ENCODE measurements around the gene C16orf92.
A peak's percentile ranks its signal among the peaks of the same experiment; 100 is the strongest.
"Not testable (repeated sequence)": the region's sequence is repeated elsewhere in the genome, so short reads cannot be mapped to it uniquely, and the experiment has no call there.

The C16orf92 gene

GRCh38 chr16:30005341-30006094, 17.5 kb upstream of the C16orf92 start:
- no peak for DNase-seq

- DNase-seq = no peak
Observed at GRCh38 chr16:30006095-30006473, 16.9 kb upstream of the C16orf92 start.

GRCh38 chr16:30006659-30007377, 16.2 kb upstream of the C16orf92 start:
- no peak for DNase-seq

- DNase-seq = no peak
Observed at GRCh38 chr16:30007378-30007895, 15.6 kb upstream of the C16orf92 start.

- DNase-seq = no peak
Observed at GRCh38 chr16:30009085-30009862, 13.7 kb upstream of the C16orf92 start.

- DNase-seq = no peak
Observed at GRCh38 chr16:30009990-30010843, 12.8 kb upstream of the C16orf92 start.

- DNase-seq = peak; percentile 45
Observed at GRCh38 chr16:30010844-30011713, 11.9 kb upstream of the C16orf92 start, which contains the start of gene DOC2A. DOC2A (minus strand) TSS chr16:30011027; CDS start chr16:30010222, 805 bp downstream.

- no peak for DNase-seq
Observed at GRCh38 chr16:30011714-30012504, 11.1 kb upstream of the C16orf92 start.

- DNase-seq = not testable (repeated sequence)
Observed at GRCh38 chr16:30012598-30012997, 10.4 kb upstream of the C16orf92 start.

GRCh38 chr16:30015450-30015849, 7.5 kb upstream of the C16orf92 start:
- DNase-seq = not testable (repeated sequence)

- DNase-seq = no peak
Observed at GRCh38 chr16:30016555-30017276, 6.3 kb upstream of the C16orf92 start.

GRCh38 chr16:30017277-30017656, 5.7 kb upstream of the C16orf92 start:
- no peak for DNase-seq

- not testable (repeated sequence) for DNase-seq
Observed at GRCh38 chr16:30017937-30018336, 5.1 kb upstream of the C16orf92 start.

GRCh38 chr16:30018731-30019158, 4.3 kb upstream of the C16orf92 start:
- DNase-seq = no peak

GRCh38 chr16:30023586-30023985, 588 bp downstream of the C16orf92 start:
- DNase-seq = no peak

GRCh38 chr16:30024451-30024850, 1.5 kb downstream of the C16orf92 start:
- no peak for DNase-seq

GRCh38 chr16:30025156-30025555, 2.2 kb downstream of the C16orf92 start:
- no peak for DNase-seq

- DNase-seq = no peak
Observed at GRCh38 chr16:30025574-30025973, 2.6 kb downstream of the C16orf92 start.

- no peak for DNase-seq
Observed at GRCh38 chr16:30026449-30026848, 3.5 kb downstream of the C16orf92 start.
